Measurements from ENCODE around the gene FMNL2. TPM values are rescaled to one million over a fixed set of nuclear protein-coding genes. Genes with fewer than 3 reads are reported as not detected.

Gene FMNL2
- total RNA-seq, 1 experiment from 2014 or later: 33.6 TPM

DNA sequence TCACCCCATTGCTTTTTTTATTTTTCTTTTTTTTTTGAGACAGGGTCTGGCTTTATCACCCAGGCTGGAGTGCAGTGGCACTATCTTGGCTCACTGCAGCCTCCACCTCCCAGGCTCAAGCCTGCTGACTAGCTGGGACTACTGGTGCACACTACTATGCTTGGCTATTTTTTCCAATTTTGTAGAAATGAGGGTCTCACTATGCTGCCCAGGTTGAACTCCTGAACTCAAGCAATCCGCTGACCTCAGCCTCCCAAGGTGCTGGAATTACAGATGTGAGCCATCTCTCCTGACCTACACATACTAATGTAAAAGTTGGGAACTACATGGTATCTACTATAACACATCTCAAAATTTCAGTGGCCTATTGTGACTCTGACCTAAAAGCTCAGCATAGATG lies 101.2 kb downstream of the FMNL2 start:
- Histone ChIP-seq H3K9me3 (ENCODE audit: control insufficient read depth, insufficient read depth, low read depth, low read length) (no peaks in the 10 kb centered on the region), H3K27me3 (ENCODE audit: control insufficient read depth, insufficient read depth, low read length) (no peaks in the 10 kb centered on the region), H3K36me3 (ENCODE audit: control insufficient read depth, insufficient read depth, low read length) (no peaks in the 10 kb centered on the region), H3K27ac (ENCODE audit: low read length) (no peak overlapping the region), H3K4me1 (ENCODE audit: control insufficient read depth, insufficient read depth, low read length) (peaks cover 3% of the 10 kb centered on the region; the same call in 1 of the 2 replicates), H3K4me3 (ENCODE audit: low read depth in 2 of 2, low read length in 2 of 2) (no peak overlapping the region)
- DNase-seq (ENCODE audit: low read depth, low spot score) (no peak), ATAC-seq (no peak)
- BruUV-seq (replicated peaks): no TSS peak
- no peak for TF ChIP-seq TCF7L2 (IDR thresholded peaks at IDR 0.05; ENCODE audit: low read depth, low read length)
- no peak for TF ChIP-seq POLR2AphosphoS5 (IDR thresholded peaks at IDR 0.05; ENCODE audit: low read depth, low read length)
- TF ChIP-seq, protein P1, sequence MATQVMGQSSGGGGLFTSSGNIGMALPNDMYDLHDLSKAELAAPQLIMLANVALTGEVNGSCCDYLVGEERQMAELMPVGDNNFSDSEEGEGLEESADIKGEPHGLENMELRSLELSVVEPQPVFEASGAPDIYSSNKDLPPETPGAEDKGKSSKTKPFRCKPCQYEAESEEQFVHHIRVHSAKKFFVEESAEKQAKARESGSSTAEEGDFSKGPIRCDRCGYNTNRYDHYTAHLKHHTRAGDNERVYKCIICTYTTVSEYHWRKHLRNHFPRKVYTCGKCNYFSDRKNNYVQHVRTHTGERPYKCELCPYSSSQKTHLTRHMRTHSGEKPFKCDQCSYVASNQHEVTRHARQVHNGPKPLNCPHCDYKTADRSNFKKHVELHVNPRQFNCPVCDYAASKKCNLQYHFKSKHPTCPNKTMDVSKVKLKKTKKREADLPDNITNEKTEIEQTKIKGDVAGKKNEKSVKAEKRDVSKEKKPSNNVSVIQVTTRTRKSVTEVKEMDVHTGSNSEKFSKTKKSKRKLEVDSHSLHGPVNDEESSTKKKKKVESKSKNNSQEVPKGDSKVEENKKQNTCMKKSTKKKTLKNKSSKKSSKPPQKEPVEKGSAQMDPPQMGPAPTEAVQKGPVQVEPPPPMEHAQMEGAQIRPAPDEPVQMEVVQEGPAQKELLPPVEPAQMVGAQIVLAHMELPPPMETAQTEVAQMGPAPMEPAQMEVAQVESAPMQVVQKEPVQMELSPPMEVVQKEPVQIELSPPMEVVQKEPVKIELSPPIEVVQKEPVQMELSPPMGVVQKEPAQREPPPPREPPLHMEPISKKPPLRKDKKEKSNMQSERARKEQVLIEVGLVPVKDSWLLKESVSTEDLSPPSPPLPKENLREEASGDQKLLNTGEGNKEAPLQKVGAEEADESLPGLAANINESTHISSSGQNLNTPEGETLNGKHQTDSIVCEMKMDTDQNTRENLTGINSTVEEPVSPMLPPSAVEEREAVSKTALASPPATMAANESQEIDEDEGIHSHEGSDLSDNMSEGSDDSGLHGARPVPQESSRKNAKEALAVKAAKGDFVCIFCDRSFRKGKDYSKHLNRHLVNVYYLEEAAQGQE (IDR thresholded peaks at IDR 0.05; ENCODE audit: insufficient read depth in 1 of 2, low read depth in 2 of 2, low read length in 1 of 2): no peak
- no peak for TF ChIP-seq SIN3A (IDR thresholded peaks at IDR 0.05; ENCODE audit: borderline replicate concordance, insufficient read depth, low read depth, low read length)
- TF ChIP-seq, protein P2, sequence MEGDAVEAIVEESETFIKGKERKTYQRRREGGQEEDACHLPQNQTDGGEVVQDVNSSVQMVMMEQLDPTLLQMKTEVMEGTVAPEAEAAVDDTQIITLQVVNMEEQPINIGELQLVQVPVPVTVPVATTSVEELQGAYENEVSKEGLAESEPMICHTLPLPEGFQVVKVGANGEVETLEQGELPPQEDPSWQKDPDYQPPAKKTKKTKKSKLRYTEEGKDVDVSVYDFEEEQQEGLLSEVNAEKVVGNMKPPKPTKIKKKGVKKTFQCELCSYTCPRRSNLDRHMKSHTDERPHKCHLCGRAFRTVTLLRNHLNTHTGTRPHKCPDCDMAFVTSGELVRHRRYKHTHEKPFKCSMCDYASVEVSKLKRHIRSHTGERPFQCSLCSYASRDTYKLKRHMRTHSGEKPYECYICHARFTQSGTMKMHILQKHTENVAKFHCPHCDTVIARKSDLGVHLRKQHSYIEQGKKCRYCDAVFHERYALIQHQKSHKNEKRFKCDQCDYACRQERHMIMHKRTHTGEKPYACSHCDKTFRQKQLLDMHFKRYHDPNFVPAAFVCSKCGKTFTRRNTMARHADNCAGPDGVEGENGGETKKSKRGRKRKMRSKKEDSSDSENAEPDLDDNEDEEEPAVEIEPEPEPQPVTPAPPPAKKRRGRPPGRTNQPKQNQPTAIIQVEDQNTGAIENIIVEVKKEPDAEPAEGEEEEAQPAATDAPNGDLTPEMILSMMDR (IDR thresholded peaks at IDR 0.05): no peak
- in situ Hi-C loops (cut with HindIII; ENCODE audit: low pct_unique_long_range_greater_than_20kb, low sequenced_read_pairs) (no loop called here), intact Hi-C loops (cut with micrococcal nuclease; ENCODE audit: unreplicated experiment) (no loop called here)
- POLR2A ChIA-PET: interaction anchor here (0.7 kb wide), 1 partner anchor 10 kb away, joined by 7 read pairs; no protein-coding TSS in a partner anchor
- CTCF ChIA-PET: no interaction called here

GRCh38 chr2:152437276-152438108 lies 102.5 kb downstream of the FMNL2 start:
- no peak overlapping the region for H3K27ac ChIP-seq (ENCODE audit: low read length)
- in situ Hi-C loops (cut with HindIII; ENCODE audit: low pct_unique_long_range_greater_than_20kb, low sequenced_read_pairs): no loop called here
- intact Hi-C loops (cut with micrococcal nuclease; ENCODE audit: unreplicated experiment): no loop called here

More at GRCh38 chr2:152437276-152438108, 102.5 kb downstream of the FMNL2 start:
- ATAC-seq (no peak; the same call in 1 of the 2 replicates), DNase-seq (ENCODE audit: low read depth, low spot score) (no peak)
- H3K27me3 ChIP-seq (ENCODE audit: control insufficient read depth, insufficient read depth, low read length): no peaks in the 10 kb centered on the region
- no peak overlapping the region for H3K4me3 ChIP-seq (ENCODE audit: low read depth in 2 of 2, low read length in 2 of 2)
- H3K36me3 ChIP-seq (ENCODE audit: control insufficient read depth, insufficient read depth, low read length): no peaks in the 10 kb centered on the region
- TF ChIP-seq, protein P1 (IDR thresholded peaks at IDR 0.05; ENCODE audit: insufficient read depth in 1 of 2, low read depth in 2 of 2, low read length in 1 of 2): no peak
- TF ChIP-seq, protein P2 (IDR thresholded peaks at IDR 0.05): no peak
- no peak for TF ChIP-seq POLR2AphosphoS5 (IDR thresholded peaks at IDR 0.05; ENCODE audit: low read depth, low read length)
- TF ChIP-seq TCF7L2 (IDR thresholded peaks at IDR 0.05; ENCODE audit: low read depth, low read length): no peak
- TF ChIP-seq SIN3A (IDR thresholded peaks at IDR 0.05; ENCODE audit: borderline replicate concordance, insufficient read depth, low read depth, low read length): no peak
- H3K9me3 ChIP-seq (ENCODE audit: control insufficient read depth, insufficient read depth, low read depth, low read length): no peaks in the 10 kb centered on the region
- BruUV-seq (replicated peaks): no TSS peak
- ChIA-PET POLR2A (no interaction called here), CTCF (no interaction called here)
- H3K4me1 ChIP-seq (ENCODE audit: control insufficient read depth, insufficient read depth, low read length): no peaks in the 10 kb centered on the region

Measured in Panc1 (cell line).